Testis (tissue), 3 donors: Measurements from ENCODE around the gene TMEM175. TPM values are rescaled to one million over a fixed set of nuclear protein-coding genes. Genes with fewer than 3 reads are reported as not detected.

Experiments used
- DNase-seq: peaks from one replicate; pipeline ENCODE4 v3.0.0-alpha.2; 2019
- H3K27ac ChIP-seq, 2 donors: fragments of 200-600 bp; sonication (generic); one replicate each; pipeline ENCODE4 v1.5.1; 2019
- H3K27me3 ChIP-seq: fragments of 200-600 bp; sonication (generic); one replicate; pipeline ENCODE4 v1.5.1; 2019
- H3K36me3 ChIP-seq: fragments of 200-600 bp; sonication (generic); one replicate; pipeline ENCODE4 v1.5.1; 2017; ENCODE audit warnings: low read depth; ENCODE audit errors: missing control alignments
- H3K4me1 ChIP-seq: fragments of 200-600 bp; sonication (generic); one replicate; pipeline ENCODE4 v1.5.1; 2019
- H3K4me3 ChIP-seq, 2 donors: fragments of 200-600 bp; sonication (generic); one replicate each; pipeline ENCODE4 v1.5.1; 2017 to 2019
- H3K9me3 ChIP-seq: fragments of 200-600 bp; sonication (generic); one replicate; pipeline ENCODE4 v1.5.1; 2017
- CTCF ChIP-seq, 3 experiments: fragments of 450-650 bp in 2 of 3; fragments of 200-600 bp in 1 of 3; sonication (generic) in 1 of 3; IDR thresholded peaks; one replicate each; pipeline ENCODE4 v1.5.1; 2016 to 2019; ENCODE audit warnings: antibody characterized with exemption in 3 of 3, mild to moderate bottlenecking in 2 of 3, moderate library complexity in 1 of 3
- POLR2A ChIP-seq: fragments of 450-650 bp; IDR thresholded peaks from one replicate; pipeline ENCODE4 v1.6.1; 2017; ENCODE audit warnings: antibody characterized with exemption, mild to moderate bottlenecking, moderate library complexity
- WGBS, 2 donors: methylation state at CpG; one replicate each; pipeline ENCODE4 v1.1.5; 2018; 5-methylcytosine and 5-hydroxymethylcytosine counted together
- intact Hi-C: fragments of 100-400 bp; cut with DNase I; formaldehyde crosslinking; loops from one replicate; pipeline ENCODE4 v1.15.1; 2023; ENCODE audit warnings: low total_unique reads
- polyA plus RNA-seq: library from polyadenylated mRNA; stranded (reverse); fragments of 350-450 nt; fragmentation: Illumina TruSeq; extraction: RNeasy Lipid Tissue Mini Kit (QIAGEN cat#74804); gene quantifications from one replicate; pipeline ENCODE4 v1.2.3, GENCODE V29; 2014; ENCODE audit warnings: low read depth, low replicate concordance; ENCODE audit not compliant: insufficient read depth
- total RNA-seq, 2 donors: library from RNA; depleted of rRNA; stranded (reverse); fragments of >200 nt; gene quantifications; one replicate each; pipeline ENCODE4 v1.2.3, GENCODE V29; 2016

TMEM175 gene
- total and polyA plus RNA-seq, 3 donors from 2014 or later = 50.5 to 88.2 (median 69.2) TPM

GRCh38 chr4:978957-979701, 46.9 kb downstream of the TMEM175 start:
- intact Hi-C loops = no loop called here

GRCh38 chr4:982291-982690, 50.0 kb downstream of the TMEM175 start:
- H3K4me1 ChIP-seq = peaks cover 6% of the 10 kb centered on the region
- WGBS, 2 donors = 93 to 95% methylated on average over 14 to 17 of the region's 17 CpGs
- no peaks in the 10 kb centered on the region for H3K27me3 ChIP-seq
- intact Hi-C loops = no loop called here
- no peak for TF ChIP-seq POLR2A
- TF ChIP-seq CTCF (IDR thresholded peaks at IDR 0.05) = no peak
- no peaks in the 10 kb centered on the region for H3K9me3 ChIP-seq
- no peak for DNase-seq
- H3K36me3 ChIP-seq = no peaks in the 10 kb centered on the region
- no peak overlapping the region for H3K4me3 ChIP-seq
- H3K27ac ChIP-seq = no peak overlapping the region

More at GRCh38 chr4:978957-979701, 46.9 kb downstream of the TMEM175 start:
- Histone ChIP-seq H3K4me1 (no peaks in the 10 kb centered on the region), H3K9me3 (no peaks in the 10 kb centered on the region), H3K36me3 (no peaks in the 10 kb centered on the region), H3K27me3 (no peaks in the 10 kb centered on the region), H3K4me3 (no peak overlapping the region), H3K27ac (no peak overlapping the region)
- DNase-seq = no peak
- WGBS, 2 donors = 66 to 67% methylated on average over 19 to 20 of the region's 20 CpGs
- TF ChIP-seq POLR2A (no peak), CTCF (IDR thresholded peaks at IDR 0.05) (no peak)

- TF ChIP-seq POLR2A (no peak), CTCF (IDR thresholded peaks at IDR 0.05) (no peak)
- intact Hi-C loops = no loop called here
- Histone ChIP-seq H3K4me1 (peaks cover 11% of the 10 kb centered on the region), H3K4me3 (no peak overlapping the region), H3K27me3 (no peaks in the 10 kb centered on the region), H3K9me3 (no peaks in the 10 kb centered on the region), H3K27ac (no peak overlapping the region), H3K36me3 (no peaks in the 10 kb centered on the region)
- 96 to 97% methylated on average over 15 of the region's 15 CpGs for WGBS, 2 donors
- DNase-seq = no peak
Observed at GRCh38 chr4:982814-983213, 50.6 kb downstream of the TMEM175 start.

GRCh38 chr4:984336-985054, 52.2 kb downstream of the TMEM175 start:
- intact Hi-C loops = no loop called here
- H3K9me3 ChIP-seq = no peaks in the 10 kb centered on the region
- no peaks in the 10 kb centered on the region for H3K27me3 ChIP-seq
- TF ChIP-seq CTCF (IDR thresholded peaks at IDR 0.05) = no peak
- no peaks in the 10 kb centered on the region for H3K36me3 ChIP-seq
- peaks cover 12% of the 10 kb centered on the region for H3K4me1 ChIP-seq
- no peak for DNase-seq
- no peak overlapping the region for H3K4me3 ChIP-seq
- 90 to 92% methylated on average over 15 of the region's 15 CpGs for WGBS, 2 donors
- H3K27ac ChIP-seq = no peak overlapping the region
